ENCODE measurements around the gene FAM217B.

The FAM217B gene

GRCh38 chr20:59940129-59940955 is at the start of gene FAM217B, which contains the start of gene PPP1R3D:
Gene FAM217B (plus strand): TSS chr20:59940389. CDS start chr20:59943944, 3,555 bp downstream.
Gene PPP1R3D (minus strand): TSS chr20:59940305. CDS start chr20:59939931, 374 bp downstream.
- peak; percentile 92 for DNase-seq (ENCODE audit: low spot score)

- no peak for DNase-seq (ENCODE audit: low spot score)
These were observed 48.6 kb upstream of the FAM217B start for GRCh38 chr20:59891581-59891980.

GRCh38 chr20:59895908-59896307 is 44.3 kb upstream of the FAM217B start:
- DNase-seq (ENCODE audit: low spot score): no peak

- DNase-seq (ENCODE audit: low spot score): no peak
These were observed 37.7 kb upstream of the FAM217B start for GRCh38 chr20:59902470-59902869.

GRCh38 chr20:59903621-59904020 is 36.6 kb upstream of the FAM217B start:
- DNase-seq (ENCODE audit: low spot score): no peak

- DNase-seq (ENCODE audit: low spot score): no peak
These were observed 31.3 kb upstream of the FAM217B start for GRCh38 chr20:59908855-59909254.

GRCh38 chr20:59911041-59911440 is 29.1 kb upstream of the FAM217B start:
- DNase-seq (ENCODE audit: low spot score): no peak

- DNase-seq (ENCODE audit: low spot score): no peak
These were observed 27.6 kb upstream of the FAM217B start for GRCh38 chr20:59912609-59913008.

- no peak for DNase-seq (ENCODE audit: low spot score)
These were observed 19.2 kb upstream of the FAM217B start for GRCh38 chr20:59920944-59921343.

GRCh38 chr20:59923514-59923913 is 16.7 kb upstream of the FAM217B start:
- DNase-seq (ENCODE audit: low spot score): no peak

- no peak for DNase-seq (ENCODE audit: low spot score)
These were observed 14.8 kb upstream of the FAM217B start for GRCh38 chr20:59925359-59925758.

- DNase-seq (ENCODE audit: low spot score): no peak
These were observed 14.3 kb upstream of the FAM217B start for GRCh38 chr20:59925899-59926298.

GRCh38 chr20:59931511-59932312 is 8.5 kb upstream of the FAM217B start:
- no peak for DNase-seq (ENCODE audit: low spot score)

- no peak for DNase-seq (ENCODE audit: low spot score)
These were observed 7.4 kb upstream of the FAM217B start for GRCh38 chr20:59932616-59933295.

- no peak for DNase-seq (ENCODE audit: low spot score)
These were observed 6.8 kb upstream of the FAM217B start, which contains the start of gene SYCP2 for GRCh38 chr20:59933296-59933848. Gene SYCP2 (minus strand): TSS chr20:59933637. CDS start chr20:59922413, 11,224 bp downstream.

GRCh38 chr20:59933849-59934585 is 6.2 kb upstream of the FAM217B start:
- peak; percentile 73 for DNase-seq (ENCODE audit: low spot score)

GRCh38 chr20:59935457-59936185 is 4.6 kb upstream of the FAM217B start:
- DNase-seq (ENCODE audit: low spot score): no peak

- DNase-seq (ENCODE audit: low spot score): no peak
These were observed 3.8 kb upstream of the FAM217B start for GRCh38 chr20:59936409-59936808.

GRCh38 chr20:59937150-59937549 is 3.0 kb upstream of the FAM217B start:
- DNase-seq (ENCODE audit: low spot score): no peak

- no peak for DNase-seq (ENCODE audit: low spot score)
These were observed 2.0 kb upstream of the FAM217B start for GRCh38 chr20:59938221-59938620.

GRCh38 chr20:59938696-59939051 is 1.5 kb upstream of the FAM217B start:
- DNase-seq (ENCODE audit: low spot score): peak; percentile 41
